Type B pancreatic cell (in vitro differentiated cells): ENCODE results near the gene PHACTR1. TPM values are rescaled to one million over a fixed set of nuclear protein-coding genes. Genes with fewer than 3 reads are reported as not detected.

Experiments
- DNase-seq: peaks from one replicate; pipeline ENCODE4 v3.0.0; 2021; ENCODE audit warnings: mixed read lengths; ENCODE audit not compliant: unreplicated experiment; ENCODE audit errors: extremely low spot score
- H3K27ac Mint-ChIP-seq: 2 replicates; pipeline ENCODE4 v1.8.0; 2021; ENCODE audit warnings: mild to moderate bottlenecking, mixed read lengths
- H3K27me3 Mint-ChIP-seq: 2 replicates; pipeline ENCODE4 v1.8.0; 2021; ENCODE audit warnings: mixed read lengths
- H3K36me3 Mint-ChIP-seq: 2 replicates; pipeline ENCODE4 v1.8.0; 2021; ENCODE audit warnings: mixed read lengths
- H3K4me1 Mint-ChIP-seq: one replicate; pipeline ENCODE4 v1.8.0; 2021; ENCODE audit warnings: mixed read lengths; ENCODE audit not compliant: unreplicated experiment
- H3K4me3 Mint-ChIP-seq: 2 replicates; pipeline ENCODE4 v1.8.0; 2021; ENCODE audit warnings: mild to moderate bottlenecking, mixed read lengths
- H3K9me3 Mint-ChIP-seq: 2 replicates; pipeline ENCODE4 v1.8.0; 2021; ENCODE audit warnings: mixed read lengths
- total RNA-seq: library from RNA; stranded (reverse); gene quantifications from 2 replicates; pipeline ENCODE4 v1.2.1, GENCODE V29; 2021; ENCODE audit warnings: low replicate concordance
- TF ChIP-seq, protein P1 (sequence below): fragments of 200-600 bp; sonication (generic); conservative IDR thresholded peaks from 2 replicates; pipeline ENCODE4 v1.5.0; 2021; ENCODE audit warnings: antibody characterized with exemption, mild to moderate bottlenecking

PHACTR1 gene
- total RNA-seq, 1 donor from 2014 or later, result 12.3 TPM

DNA sequence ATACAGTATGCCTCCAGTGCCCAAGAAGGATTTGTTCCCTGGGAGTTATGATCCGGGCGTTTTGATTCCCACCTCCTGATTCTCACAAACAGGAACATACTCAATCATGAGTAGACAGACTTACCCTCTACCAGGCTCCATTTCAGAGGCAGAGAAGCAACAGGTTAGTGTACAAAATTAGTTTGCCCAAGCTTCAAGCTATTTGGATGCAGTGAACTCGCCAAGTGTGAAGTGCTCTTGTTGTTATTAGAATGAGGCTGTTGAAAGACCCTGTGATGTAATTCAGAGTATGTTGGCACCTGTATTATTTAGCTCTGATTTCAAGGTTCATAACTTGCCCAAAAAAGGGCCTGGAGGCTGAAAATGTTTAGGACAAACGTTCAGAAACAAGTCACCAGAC lies 247.0 kb downstream of the PHACTR1 start:
- H3K4me1 Mint-ChIP-seq, result peaks cover under 1% of the 10 kb centered on the region
- H3K36me3 Mint-ChIP-seq, result no peaks in the 10 kb centered on the region
- no peak for DNase-seq
- peaks cover 28% of the 10 kb centered on the region for H3K27me3 Mint-ChIP-seq
- no peak overlapping the region for H3K4me3 Mint-ChIP-seq
- no peak overlapping the region for H3K27ac Mint-ChIP-seq
- H3K9me3 Mint-ChIP-seq, result no peaks in the 10 kb centered on the region
- TF ChIP-seq, protein P1, sequence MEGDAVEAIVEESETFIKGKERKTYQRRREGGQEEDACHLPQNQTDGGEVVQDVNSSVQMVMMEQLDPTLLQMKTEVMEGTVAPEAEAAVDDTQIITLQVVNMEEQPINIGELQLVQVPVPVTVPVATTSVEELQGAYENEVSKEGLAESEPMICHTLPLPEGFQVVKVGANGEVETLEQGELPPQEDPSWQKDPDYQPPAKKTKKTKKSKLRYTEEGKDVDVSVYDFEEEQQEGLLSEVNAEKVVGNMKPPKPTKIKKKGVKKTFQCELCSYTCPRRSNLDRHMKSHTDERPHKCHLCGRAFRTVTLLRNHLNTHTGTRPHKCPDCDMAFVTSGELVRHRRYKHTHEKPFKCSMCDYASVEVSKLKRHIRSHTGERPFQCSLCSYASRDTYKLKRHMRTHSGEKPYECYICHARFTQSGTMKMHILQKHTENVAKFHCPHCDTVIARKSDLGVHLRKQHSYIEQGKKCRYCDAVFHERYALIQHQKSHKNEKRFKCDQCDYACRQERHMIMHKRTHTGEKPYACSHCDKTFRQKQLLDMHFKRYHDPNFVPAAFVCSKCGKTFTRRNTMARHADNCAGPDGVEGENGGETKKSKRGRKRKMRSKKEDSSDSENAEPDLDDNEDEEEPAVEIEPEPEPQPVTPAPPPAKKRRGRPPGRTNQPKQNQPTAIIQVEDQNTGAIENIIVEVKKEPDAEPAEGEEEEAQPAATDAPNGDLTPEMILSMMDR, result no peak

DNA sequence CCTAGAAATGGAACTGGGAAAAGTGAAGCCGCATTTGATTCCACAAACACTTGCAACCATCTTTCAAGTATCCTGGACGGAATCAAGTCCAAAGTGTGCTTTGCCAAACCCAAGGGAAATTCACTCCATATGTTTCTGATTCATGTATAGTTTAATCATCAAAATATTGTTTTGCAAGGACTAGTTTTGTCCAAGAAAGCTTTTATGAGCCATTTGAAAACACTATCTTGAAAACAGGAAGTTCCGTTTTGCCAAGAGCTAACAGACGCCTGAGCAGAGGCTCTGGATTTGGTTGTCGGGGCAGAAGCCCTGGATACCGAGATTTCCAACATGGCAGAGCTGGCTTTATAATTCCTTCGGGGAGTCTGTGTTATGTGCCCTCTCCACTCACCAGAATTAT lies 251.1 kb downstream of the PHACTR1 start:
- Mint-ChIP-seq H3K27me3 (peaks cover 6% of the 10 kb centered on the region), H3K27ac (no peak overlapping the region), H3K9me3 (no peaks in the 10 kb centered on the region), H3K4me3 (no peak overlapping the region), H3K4me1 (no peaks in the 10 kb centered on the region), H3K36me3 (no peaks in the 10 kb centered on the region)
- no peak for DNase-seq
- TF ChIP-seq, protein P1, result no peak

DNA sequence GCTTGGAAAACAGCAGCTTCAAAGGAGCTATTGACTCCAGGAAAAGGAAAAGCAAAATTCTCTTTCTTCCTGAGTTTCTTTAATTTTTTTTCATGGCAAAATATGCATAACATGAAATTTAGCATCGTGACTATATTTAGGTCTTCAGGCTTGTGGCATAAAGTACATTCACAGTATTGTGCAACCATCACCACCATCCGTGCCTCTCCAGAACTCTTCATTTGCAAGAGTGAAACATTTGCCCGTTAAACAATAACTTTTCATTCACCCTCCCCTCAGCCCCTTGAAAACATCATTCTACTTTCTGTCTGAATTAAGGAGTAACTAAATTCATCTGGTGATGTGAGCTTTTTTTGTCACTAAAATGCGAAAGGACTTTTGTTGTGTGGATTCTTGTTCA lies 251.7 kb downstream of the PHACTR1 start:
- no peaks in the 10 kb centered on the region for H3K9me3 Mint-ChIP-seq
- H3K36me3 Mint-ChIP-seq, result no peaks in the 10 kb centered on the region
- H3K4me1 Mint-ChIP-seq, result peaks cover under 1% of the 10 kb centered on the region
- no peak overlapping the region for H3K4me3 Mint-ChIP-seq
- H3K27me3 Mint-ChIP-seq, result peaks cover 6% of the 10 kb centered on the region
- TF ChIP-seq, protein P1, result no peak
- DNase-seq, result no peak
- no peak overlapping the region for H3K27ac Mint-ChIP-seq

DNA sequence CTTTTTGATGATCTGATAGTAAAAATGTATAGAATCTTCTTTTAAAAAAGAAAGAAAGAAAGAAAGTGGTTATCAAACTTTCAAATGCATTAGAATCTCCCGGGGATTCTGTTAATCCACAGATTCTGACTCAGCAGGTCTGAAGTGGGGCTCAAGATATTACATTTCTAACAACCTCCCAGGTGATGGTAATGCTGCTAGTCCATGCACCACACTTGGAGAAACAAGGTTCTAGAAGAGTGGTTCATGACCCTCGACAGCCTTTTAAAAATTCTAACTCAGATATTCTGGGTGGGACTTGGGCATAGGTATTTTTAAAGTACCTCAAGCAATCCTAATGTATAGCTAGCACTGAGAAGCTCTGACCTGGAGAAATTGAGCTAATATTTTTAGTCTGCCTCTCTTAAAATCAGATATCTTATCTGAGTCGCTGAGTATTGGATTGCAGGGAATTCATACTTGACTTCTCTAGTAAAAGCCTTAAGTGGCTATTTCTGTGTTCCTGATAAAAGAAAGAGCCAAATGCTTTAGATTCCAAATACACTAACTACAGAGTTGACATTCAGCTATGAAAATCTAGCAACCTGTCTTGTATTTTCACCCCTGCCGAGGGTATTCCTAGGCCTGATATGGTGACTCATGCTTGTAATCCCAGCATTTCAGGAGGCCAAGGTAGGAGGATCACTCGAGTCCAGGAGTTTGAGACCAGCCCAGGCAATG lies 252.4 kb downstream of the PHACTR1 start:
- H3K27ac Mint-ChIP-seq, result no peak overlapping the region
- no peaks in the 10 kb centered on the region for H3K9me3 Mint-ChIP-seq
- TF ChIP-seq, protein P1, result no peak
- no peak for DNase-seq
- peaks cover 6% of the 10 kb centered on the region for H3K27me3 Mint-ChIP-seq
- no peak overlapping the region for H3K4me3 Mint-ChIP-seq
- peaks cover 4% of the 10 kb centered on the region for H3K4me1 Mint-ChIP-seq
- H3K36me3 Mint-ChIP-seq, result no peaks in the 10 kb centered on the region

DNA sequence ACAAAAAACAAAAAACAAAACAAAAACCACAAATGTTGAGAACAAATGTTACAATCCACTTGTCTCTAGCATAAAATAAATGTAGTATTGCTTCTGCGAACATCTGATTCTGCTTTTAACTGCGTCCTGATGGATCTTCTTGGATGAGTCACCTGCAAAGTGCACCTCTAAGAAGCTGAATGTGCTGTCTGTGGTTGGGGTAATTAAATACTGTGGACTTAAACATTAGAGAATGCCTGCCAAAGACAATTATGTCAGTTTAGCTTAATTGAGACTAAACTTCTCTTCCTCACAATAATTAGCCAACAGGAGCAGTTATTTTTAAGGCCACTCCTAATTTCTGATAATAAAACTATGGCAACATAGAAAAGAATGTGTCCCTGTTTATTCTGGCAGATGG lies 253.4 kb downstream of the PHACTR1 start:
- H3K4me1 Mint-ChIP-seq, result peaks cover 4% of the 10 kb centered on the region
- peaks cover 3% of the 10 kb centered on the region for H3K27me3 Mint-ChIP-seq
- TF ChIP-seq, protein P1, result no peak
- no peaks in the 10 kb centered on the region for H3K9me3 Mint-ChIP-seq
- no peak for DNase-seq
- H3K36me3 Mint-ChIP-seq, result no peaks in the 10 kb centered on the region
- H3K4me3 Mint-ChIP-seq, result no peak overlapping the region
- no peak overlapping the region for H3K27ac Mint-ChIP-seq
